Right lobe of liver (tissue), 4 donors: ENCODE results near the gene ADGRL3.

Experiments used
- POLR2A ChIP-seq: fragments of 450-650 bp; IDR thresholded peaks from one replicate; pipeline ENCODE4 v1.6.1; 2017; ENCODE audit warnings: antibody characterized with exemption, mild to moderate bottlenecking
- TF ChIP-seq, protein P1 (sequence below), 4 donors: fragments of 200-600 bp in 3 of 4; fragments of 450-650 bp in 1 of 4; IDR thresholded peaks; one replicate each; pipeline versions ENCODE4 v1.5.1 to v1.8.0; 2016 to 2022; ENCODE audit warnings: antibody characterized with exemption in 4 of 4, mild to moderate bottlenecking in 2 of 4
- donor health status: DM: no; HTN: no; CAD: no.
- donor health status: DM: no; HTN: no; CAD: no.
- donor health status: DM: no; HTN: yes; CAD: no.

DNA sequence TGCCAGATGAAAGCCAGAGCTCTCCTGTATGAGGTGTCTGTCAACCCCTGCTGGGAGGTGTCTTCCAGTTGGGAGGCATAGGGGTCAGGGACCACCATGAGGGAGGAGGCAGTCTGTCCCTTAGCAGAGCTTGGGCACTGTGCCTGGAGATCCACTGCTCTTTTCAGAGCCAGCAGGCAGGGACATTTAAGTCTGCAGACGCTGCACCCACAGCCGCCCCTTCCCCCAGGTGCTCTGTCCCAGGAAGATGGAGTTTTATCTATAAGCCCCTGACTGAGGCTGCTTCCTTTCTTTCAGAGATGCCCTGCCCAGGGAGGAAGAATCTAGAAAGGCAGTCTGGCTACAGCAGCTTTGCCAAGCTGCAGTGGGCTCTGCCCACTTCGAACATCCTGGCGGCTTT lies 893.6 kb downstream of the ADGRL3 start:
- TF ChIP-seq, protein P1, sequence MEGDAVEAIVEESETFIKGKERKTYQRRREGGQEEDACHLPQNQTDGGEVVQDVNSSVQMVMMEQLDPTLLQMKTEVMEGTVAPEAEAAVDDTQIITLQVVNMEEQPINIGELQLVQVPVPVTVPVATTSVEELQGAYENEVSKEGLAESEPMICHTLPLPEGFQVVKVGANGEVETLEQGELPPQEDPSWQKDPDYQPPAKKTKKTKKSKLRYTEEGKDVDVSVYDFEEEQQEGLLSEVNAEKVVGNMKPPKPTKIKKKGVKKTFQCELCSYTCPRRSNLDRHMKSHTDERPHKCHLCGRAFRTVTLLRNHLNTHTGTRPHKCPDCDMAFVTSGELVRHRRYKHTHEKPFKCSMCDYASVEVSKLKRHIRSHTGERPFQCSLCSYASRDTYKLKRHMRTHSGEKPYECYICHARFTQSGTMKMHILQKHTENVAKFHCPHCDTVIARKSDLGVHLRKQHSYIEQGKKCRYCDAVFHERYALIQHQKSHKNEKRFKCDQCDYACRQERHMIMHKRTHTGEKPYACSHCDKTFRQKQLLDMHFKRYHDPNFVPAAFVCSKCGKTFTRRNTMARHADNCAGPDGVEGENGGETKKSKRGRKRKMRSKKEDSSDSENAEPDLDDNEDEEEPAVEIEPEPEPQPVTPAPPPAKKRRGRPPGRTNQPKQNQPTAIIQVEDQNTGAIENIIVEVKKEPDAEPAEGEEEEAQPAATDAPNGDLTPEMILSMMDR (IDR thresholded peaks at IDR 0.05), result no peak
- TF ChIP-seq POLR2A, result no peak
